ENCODE data around the gene EPHA8. TPM values are rescaled to one million over a fixed set of nuclear protein-coding genes. Genes with fewer than 3 reads are reported as not detected.

Gene EPHA8
- total and polyA plus RNA-seq, 2 donors (not counting 1 experiment from before 2014, with no cell fraction given) = not detected

- Mint-ChIP-seq H3K4me3 (no peak overlapping the region), H3K27ac (no peak overlapping the region), H3K4me1 (peaks cover 11% of the 10 kb centered on the region), H3K27me3 (no peaks in the 10 kb centered on the region), H3K9me3 (ENCODE audit: insufficient read depth) (no peaks in the 10 kb centered on the region)
- no peak overlapping the region for H3K4me3 ChIP-seq (ENCODE audit: control extremely low read depth in 1 of 5, extremely low read depth in 1 of 5, insufficient read depth in 1 of 5, low read depth in 2 of 5, low read length in 4 of 5)
- DNase-seq (no peak), ATAC-seq (ENCODE audit: low read depth) (no peak)
- no peaks in the 10 kb centered on the region for H3K4me1 ChIP-seq (ENCODE audit: control insufficient read depth in 2 of 2, insufficient read depth in 2 of 2, low read length in 2 of 2)
- 38% methylated on average over 5 of the region's 16 CpGs for WGBS (ENCODE audit: insufficient coverage)
- H4K20me1 ChIP-seq (ENCODE audit: control insufficient read depth, insufficient read depth, low read length, poor library complexity, severe bottlenecking) = no peaks in the 10 kb centered on the region
- intact Hi-C loops (cut with micrococcal nuclease) = no loop called here
- H2AFZ ChIP-seq (ENCODE audit: insufficient read depth, low read depth, low read length, poor library complexity, severe bottlenecking) = no peak overlapping the region
- no peaks in the 10 kb centered on the region for H3K9me3 ChIP-seq (ENCODE audit: control extremely low read depth in 1 of 3, control insufficient read depth in 2 of 3, insufficient read depth in 1 of 3, low read length in 2 of 3)
- no peaks in the 10 kb centered on the region for H3K36me3 ChIP-seq (replicated peaks in 1 of 2; ENCODE audit: control extremely low read depth in 1 of 2, control insufficient read depth in 1 of 2, extremely low read depth in 1 of 2, insufficient read depth in 2 of 2, low read length in 1 of 2)
- H3K4me2 ChIP-seq (replicated peaks; ENCODE audit: low read depth, low read length, poor library complexity, severe bottlenecking) = peak overlapping the region; percentile 22
- TF ChIP-seq EZH2 (IDR thresholded peaks at IDR 0.05; ENCODE audit: borderline replicate concordance, insufficient read depth, low read depth, low read length, poor library complexity, severe bottlenecking) (no peak), CTCF (IDR thresholded peaks at IDR 0.05) (no peak)
- no peaks in the 10 kb centered on the region for H3K27me3 ChIP-seq (replicated peaks in 1 of 4; ENCODE audit: control extremely low read depth in 1 of 4, control insufficient read depth in 3 of 4, insufficient read depth in 4 of 4, low read length in 3 of 4)
- H3K9ac ChIP-seq (ENCODE audit: low read length) = no peak overlapping the region
- no peak overlapping the region for H3K27ac ChIP-seq (ENCODE audit: low read length in 2 of 2)
- ChIA-PET CTCF (interaction anchor here (0.7 kb wide), 1 partner anchor 169 kb away, joined by 4 read pairs; no protein-coding TSS in a partner anchor), POLR2A (no interaction called here)
- no peaks in the 10 kb centered on the region for H3K79me2 ChIP-seq (ENCODE audit: control insufficient read depth, insufficient read depth, low read length)
Measured at GRCh38 chr1:22539510-22540118, 23.7 kb upstream of the EPHA8 start.

- no peak overlapping the region for H3K27ac Mint-ChIP-seq
- Histone ChIP-seq H3K9ac (ENCODE audit: low read length) (no peak overlapping the region), H3K9me3 (ENCODE audit: control extremely low read depth in 1 of 3, control insufficient read depth in 2 of 3, insufficient read depth in 1 of 3, low read length in 2 of 3) (no peaks in the 10 kb centered on the region), H3K27ac (ENCODE audit: low read length in 2 of 2) (no peak overlapping the region), H3K27me3 (replicated peaks in 1 of 4; ENCODE audit: control extremely low read depth in 1 of 4, control insufficient read depth in 3 of 4, insufficient read depth in 4 of 4, low read length in 3 of 4) (no peaks in the 10 kb centered on the region), H3K4me1 (ENCODE audit: control insufficient read depth in 2 of 2, insufficient read depth in 2 of 2, low read length in 2 of 2) (no peaks in the 10 kb centered on the region), H4K20me1 (ENCODE audit: control insufficient read depth, insufficient read depth, low read length, poor library complexity, severe bottlenecking) (no peaks in the 10 kb centered on the region), H3K36me3 (replicated peaks in 1 of 2; ENCODE audit: control extremely low read depth in 1 of 2, control insufficient read depth in 1 of 2, extremely low read depth in 1 of 2, insufficient read depth in 2 of 2, low read length in 1 of 2) (no peaks in the 10 kb centered on the region), H3K4me2 (replicated peaks; ENCODE audit: low read depth, low read length, poor library complexity, severe bottlenecking) (no peak overlapping the region), H3K79me2 (ENCODE audit: control insufficient read depth, insufficient read depth, low read length) (no peaks in the 10 kb centered on the region), H3K4me3 (ENCODE audit: control extremely low read depth in 1 of 5, extremely low read depth in 1 of 5, insufficient read depth in 1 of 5, low read depth in 2 of 5, low read length in 4 of 5) (no peak overlapping the region), H2AFZ (ENCODE audit: insufficient read depth, low read depth, low read length, poor library complexity, severe bottlenecking) (no peak overlapping the region)
- peaks cover 11% of the 10 kb centered on the region for H3K4me1 Mint-ChIP-seq
- H3K9me3 Mint-ChIP-seq (ENCODE audit: insufficient read depth) = no peaks in the 10 kb centered on the region
- no peak for ATAC-seq (ENCODE audit: low read depth)
- ChIA-PET POLR2A (no interaction called here), CTCF (interaction anchor here (0.7 kb wide), 1 partner anchor 169 kb away, joined by 4 read pairs; no protein-coding TSS in a partner anchor)
- WGBS (ENCODE audit: insufficient coverage) = 87% methylated on average over 5 of the region's 5 CpGs
- no peak for TF ChIP-seq EZH2 (IDR thresholded peaks at IDR 0.05; ENCODE audit: borderline replicate concordance, insufficient read depth, low read depth, low read length, poor library complexity, severe bottlenecking)
- TF ChIP-seq CTCF (IDR thresholded peaks at IDR 0.05) = no peak
- H3K27me3 Mint-ChIP-seq = no peaks in the 10 kb centered on the region
- DNase-seq = no peak
- no peak overlapping the region for H3K4me3 Mint-ChIP-seq
- intact Hi-C loops (cut with micrococcal nuclease) = no loop called here
Measured at GRCh38 chr1:22540337-22540736, 23.0 kb upstream of the EPHA8 start.
